Right atrium auricular region (tissue), 2 donors: ENCODE measurements around the gene MTOR. TPM values are rescaled to one million over a fixed set of nuclear protein-coding genes. Genes with fewer than 3 reads are reported as not detected.
A peak's percentile ranks its signal among the peaks of the same experiment; 100 is the strongest.

ENCODE experiments used
- DNase-seq: peaks from one replicate; pipeline ENCODE4 v3.0.0-alpha.2; 2019; ENCODE audit warnings: low spot score
- H3K27ac ChIP-seq, 2 donors: fragments of 200-600 bp; sonication (generic); 1 replicate in 1 of 2; 2 replicates in 1 of 2; pipeline ENCODE4 v1.5.1; 2016 to 2019
- H3K27me3 ChIP-seq, 2 donors: fragments of 200-600 bp; sonication (generic); one replicate each; pipeline versions ENCODE4 v1.5.1 to v1.6.0; 2017 to 2019
- H3K36me3 ChIP-seq: fragments of 200-600 bp; sonication (generic); one replicate; pipeline ENCODE4 v1.5.1; 2016
- H3K4me1 ChIP-seq, 2 donors: fragments of 200-600 bp; sonication (generic); one replicate each; pipeline versions ENCODE4 v1.5.1 to v1.6.0; 2017 to 2019
- H3K4me3 ChIP-seq, 2 donors: fragments of 200-600 bp; sonication (generic); 1 replicate in 1 of 2; 2 replicates in 1 of 2; pipeline ENCODE4 v1.5.1; 2017 to 2019; ENCODE audit warnings: mild to moderate bottlenecking in 1 of 2, moderate library complexity in 1 of 2
- H3K9me3 ChIP-seq, 2 donors: fragments of 200-600 bp; sonication (generic); one replicate each; pipeline ENCODE4 v1.5.1; 2019
- total RNA-seq, 2 donors: library from RNA; depleted of rRNA; stranded (reverse); fragments of >200 nt; gene quantifications; one replicate each; pipeline ENCODE4 v1.1.0, GENCODE V29; 2016
- TF ChIP-seq, protein P1 (sequence below), 2 donors: fragments of 200-600 bp; sonication (generic); IDR thresholded peaks; one replicate each; pipeline ENCODE4 v1.5.1; 2019; ENCODE audit warnings: antibody characterized with exemption in 2 of 2

The MTOR gene
- total RNA-seq, 2 donors from 2014 or later, result 28.1 to 36.0 TPM

DNA sequence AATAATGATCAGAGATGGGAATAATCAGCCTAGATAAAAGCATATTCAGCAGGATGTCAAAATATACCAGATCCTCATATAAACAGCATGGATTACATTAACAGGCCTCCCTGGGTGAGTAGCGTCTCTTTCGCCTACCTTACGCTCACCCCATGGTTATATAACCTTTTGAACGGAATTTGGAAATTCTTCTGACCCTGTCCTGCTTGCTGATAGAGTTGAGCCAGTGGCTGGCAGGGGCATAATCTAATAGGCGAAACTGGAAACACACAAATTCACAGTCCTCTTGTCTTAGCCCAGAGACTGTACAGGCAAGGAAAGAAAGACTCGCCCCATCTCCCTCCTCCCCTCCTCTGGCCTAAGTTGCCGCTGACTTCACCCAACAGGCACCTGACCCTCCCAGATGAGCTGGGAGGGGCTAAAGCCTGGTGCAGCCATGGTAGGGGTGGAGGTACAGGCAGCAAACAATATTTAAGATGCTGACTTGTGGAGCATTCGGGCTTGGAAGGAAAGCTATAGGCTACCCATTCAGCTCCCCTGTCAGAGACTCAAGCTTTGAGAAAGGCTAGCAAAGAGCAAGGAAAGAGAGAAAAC, 73.4 kb downstream of the MTOR start, which contains the start of gene ANGPTL7:
TSS of gene ANGPTL7 (plus strand) at position 498 of the 594 bp plus-strand sequence. CDS start 225 bp downstream, outside the sequence.
- H3K27me3 ChIP-seq, result no peaks in the 10 kb centered on the region
- TF ChIP-seq, protein P1, sequence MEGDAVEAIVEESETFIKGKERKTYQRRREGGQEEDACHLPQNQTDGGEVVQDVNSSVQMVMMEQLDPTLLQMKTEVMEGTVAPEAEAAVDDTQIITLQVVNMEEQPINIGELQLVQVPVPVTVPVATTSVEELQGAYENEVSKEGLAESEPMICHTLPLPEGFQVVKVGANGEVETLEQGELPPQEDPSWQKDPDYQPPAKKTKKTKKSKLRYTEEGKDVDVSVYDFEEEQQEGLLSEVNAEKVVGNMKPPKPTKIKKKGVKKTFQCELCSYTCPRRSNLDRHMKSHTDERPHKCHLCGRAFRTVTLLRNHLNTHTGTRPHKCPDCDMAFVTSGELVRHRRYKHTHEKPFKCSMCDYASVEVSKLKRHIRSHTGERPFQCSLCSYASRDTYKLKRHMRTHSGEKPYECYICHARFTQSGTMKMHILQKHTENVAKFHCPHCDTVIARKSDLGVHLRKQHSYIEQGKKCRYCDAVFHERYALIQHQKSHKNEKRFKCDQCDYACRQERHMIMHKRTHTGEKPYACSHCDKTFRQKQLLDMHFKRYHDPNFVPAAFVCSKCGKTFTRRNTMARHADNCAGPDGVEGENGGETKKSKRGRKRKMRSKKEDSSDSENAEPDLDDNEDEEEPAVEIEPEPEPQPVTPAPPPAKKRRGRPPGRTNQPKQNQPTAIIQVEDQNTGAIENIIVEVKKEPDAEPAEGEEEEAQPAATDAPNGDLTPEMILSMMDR (IDR thresholded peaks at IDR 0.05), result no peak
- peaks cover 3 to 37% of the 10 kb centered on the region in 2 donors for H3K4me1 ChIP-seq
- no peaks in the 10 kb centered on the region for H3K9me3 ChIP-seq
- H3K36me3 ChIP-seq, result peaks cover 33% of the 10 kb centered on the region
- no peak within 1 kb of the TSS for H3K4me3 ChIP-seq
- DNase-seq, result no peak
- peak within 1 kb of the TSS; percentile 29 to 70 for H3K27ac ChIP-seq

DNA sequence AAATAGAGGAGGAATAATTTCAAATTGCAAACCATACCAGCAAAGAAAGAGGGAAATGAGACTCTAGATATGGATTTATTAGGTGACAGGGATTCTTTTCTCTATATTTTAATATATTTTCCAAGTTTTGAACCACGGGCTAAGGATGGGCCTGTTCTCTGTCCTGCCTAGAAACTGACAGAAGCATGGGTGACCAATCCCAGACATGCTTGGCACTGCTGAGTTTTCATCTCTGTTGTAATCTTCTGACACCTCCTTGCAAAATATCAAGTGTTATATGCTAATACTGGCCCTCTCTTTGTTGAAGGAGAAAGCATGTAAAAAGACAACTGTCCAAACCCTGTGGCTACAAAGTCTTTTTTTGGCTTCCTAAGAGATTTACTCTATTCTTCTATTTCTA, 74.0 kb downstream of the MTOR start:
- peak overlapping the region; percentile 29 to 70 for H3K27ac ChIP-seq
- H3K9me3 ChIP-seq, result no peaks in the 10 kb centered on the region
- TF ChIP-seq, protein P1 (IDR thresholded peaks at IDR 0.05), result no peak
- no peak for DNase-seq
- H3K4me1 ChIP-seq, result peaks cover 3 to 37% of the 10 kb centered on the region in 2 donors
- no peaks in the 10 kb centered on the region for H3K27me3 ChIP-seq
- H3K36me3 ChIP-seq, result peaks cover 32% of the 10 kb centered on the region
- no peak overlapping the region for H3K4me3 ChIP-seq

DNA sequence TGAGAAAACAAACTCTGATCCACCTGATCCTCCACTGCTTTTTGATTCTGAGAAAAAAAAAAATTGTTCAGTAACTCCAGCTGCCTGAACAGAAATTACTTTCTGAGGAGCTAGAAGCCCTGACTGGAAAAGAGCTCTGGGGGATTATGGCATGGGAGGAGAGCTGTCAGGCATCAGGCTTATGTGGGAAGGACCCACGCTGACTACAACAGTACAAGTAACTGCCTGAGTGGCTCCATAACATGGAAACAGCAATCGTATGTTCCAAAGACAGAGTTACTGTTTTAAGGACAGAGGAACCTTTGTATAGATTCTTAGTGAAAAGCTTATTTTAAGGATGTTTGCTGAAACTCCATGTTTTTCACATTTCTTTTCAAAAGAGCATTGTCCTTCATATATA, 74.4 kb downstream of the MTOR start:
- H3K36me3 ChIP-seq, result peaks cover 32% of the 10 kb centered on the region
- DNase-seq, result no peak

DNA sequence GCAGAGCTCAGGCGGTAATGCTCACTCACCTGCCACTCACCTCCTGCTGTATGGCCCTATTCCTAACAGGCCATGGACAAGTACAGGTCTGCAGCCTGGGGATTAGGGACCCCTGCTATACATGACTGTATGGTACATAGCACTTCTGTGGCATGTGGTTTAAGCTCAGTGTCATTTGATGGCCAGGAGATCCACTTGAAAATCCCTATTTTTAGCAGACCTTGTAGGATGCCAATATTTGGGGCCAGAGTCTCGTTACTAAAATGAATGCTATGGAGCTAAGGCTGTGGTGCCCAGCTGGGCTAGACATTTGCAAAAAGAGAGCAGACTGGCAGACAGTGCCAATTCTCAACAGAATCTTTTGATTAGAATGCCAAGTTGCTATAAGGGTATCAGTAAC, 74.9 kb downstream of the MTOR start:
- Histone ChIP-seq H3K4me1 (peaks cover 3 to 37% of the 10 kb centered on the region in 2 donors), H3K27ac (peak overlapping the region; percentile 29 to 70), H3K36me3 (peaks cover 36% of the 10 kb centered on the region), H3K27me3 (no peaks in the 10 kb centered on the region), H3K4me3 (no peak overlapping the region), H3K9me3 (no peaks in the 10 kb centered on the region)
- no peak for DNase-seq
- TF ChIP-seq, protein P1 (IDR thresholded peaks at IDR 0.05), result no peak

More for the DNA sequence above, 74.4 kb downstream of the MTOR start:
- TF ChIP-seq, protein P1 (IDR thresholded peaks at IDR 0.05), result no peak
- Histone ChIP-seq H3K9me3 (no peaks in the 10 kb centered on the region), H3K27me3 (no peaks in the 10 kb centered on the region), H3K27ac (peak overlapping the region; percentile 29 to 70), H3K4me3 (no peak overlapping the region), H3K4me1 (peaks cover 3 to 37% of the 10 kb centered on the region in 2 donors)

DNA sequence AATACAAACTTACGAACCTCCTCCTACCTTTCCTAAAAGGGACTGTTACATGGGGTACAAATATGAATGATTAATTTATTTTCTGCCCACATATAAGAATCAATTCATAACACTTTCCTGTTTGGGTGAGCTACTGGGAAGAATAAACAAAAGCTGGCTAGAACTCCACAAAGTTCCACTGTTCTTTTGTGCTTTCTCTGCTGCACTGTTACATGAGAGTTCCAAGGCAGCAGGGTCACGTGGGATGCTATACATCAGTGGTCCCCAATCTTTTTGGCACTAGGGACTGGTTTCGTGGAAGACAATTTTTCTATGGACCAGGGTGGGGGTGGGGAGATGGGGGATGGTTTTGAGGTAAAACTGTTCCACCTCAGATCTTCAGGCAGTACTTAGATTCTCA, 75.4 kb downstream of the MTOR start:
- Histone ChIP-seq H3K27me3 (no peaks in the 10 kb centered on the region), H3K4me3 (no peak overlapping the region), H3K27ac (peak overlapping the region; percentile 29 to 70), H3K4me1 (peaks cover 3 to 37% of the 10 kb centered on the region in 2 donors), H3K9me3 (no peaks in the 10 kb centered on the region), H3K36me3 (peaks cover 38% of the 10 kb centered on the region)
- DNase-seq, result no peak
- TF ChIP-seq, protein P1 (IDR thresholded peaks at IDR 0.05), result no peak

DNA sequence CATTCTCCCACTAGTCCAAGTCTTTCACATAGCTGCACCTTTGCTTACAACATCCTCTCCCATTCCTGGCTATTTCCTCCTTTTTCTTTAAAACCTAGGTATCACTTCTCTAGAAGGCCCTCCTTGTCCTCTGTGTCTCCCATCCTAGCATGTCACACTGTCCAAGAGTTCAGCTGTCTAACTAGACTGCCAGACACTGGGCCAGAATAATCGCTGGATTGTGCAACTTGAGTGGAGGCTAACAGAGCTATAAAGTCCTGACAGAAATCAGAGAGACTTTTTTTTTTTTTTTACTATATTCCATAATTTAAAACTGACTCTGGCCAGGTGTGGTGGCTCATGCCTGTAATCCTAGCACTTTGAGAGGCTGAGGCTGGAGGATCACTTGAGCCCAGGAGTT, 77.4 kb downstream of the MTOR start:
- H3K36me3 ChIP-seq, result peaks cover 25% of the 10 kb centered on the region

More for the DNA sequence above, 77.4 kb downstream of the MTOR start:
- H3K27ac ChIP-seq, result no peak overlapping the region
- peaks cover 3 to 37% of the 10 kb centered on the region in 2 donors for H3K4me1 ChIP-seq
- no peaks in the 10 kb centered on the region for H3K9me3 ChIP-seq
- no peak for DNase-seq
- H3K27me3 ChIP-seq, result no peaks in the 10 kb centered on the region
- no peak overlapping the region for H3K4me3 ChIP-seq
- TF ChIP-seq, protein P1 (IDR thresholded peaks at IDR 0.05), result no peak
